ENCODE results near the gene ZNF184. TPM values are rescaled to one million over a fixed set of nuclear protein-coding genes. Genes with fewer than 3 reads are reported as not detected.

Gene ZNF184
- total RNA-seq, 1 experiment from 2014 or later: 24.2 TPM

GRCh38 chr6:27479319-27480182 is 6.6 kb upstream of the ZNF184 start:
- DNase-seq (ENCODE audit: low read depth): peak; percentile 90

GRCh38 chr6:27478706-27479318 is 5.9 kb upstream of the ZNF184 start:
- peak; percentile 88 for DNase-seq (ENCODE audit: low read depth)

- peak; percentile 24 for DNase-seq (ENCODE audit: low read depth)
Measured at GRCh38 chr6:27478141-27478705, 5.3 kb upstream of the ZNF184 start.

- DNase-seq (ENCODE audit: low read depth): no peak
Measured at GRCh38 chr6:27477318-27478013, 4.6 kb upstream of the ZNF184 start.

GRCh38 chr6:27476090-27476489 is 3.2 kb upstream of the ZNF184 start:
- DNase-seq (ENCODE audit: low read depth): no peak

GRCh38 chr6:27474672-27475071 is 1.8 kb upstream of the ZNF184 start:
- DNase-seq (ENCODE audit: low read depth): no peak

- DNase-seq (ENCODE audit: low read depth): no peak
Measured at GRCh38 chr6:27474172-27474465, 1.2 kb upstream of the ZNF184 start.

- DNase-seq (ENCODE audit: low read depth): peak; percentile 77
Measured at GRCh38 chr6:27472182-27472616, 706 bp downstream of the ZNF184 start.

GRCh38 chr6:27471365-27472115 is 1.4 kb downstream of the ZNF184 start:
- DNase-seq (ENCODE audit: low read depth): no peak

GRCh38 chr6:27470023-27470422 is 2.9 kb downstream of the ZNF184 start:
- no peak for DNase-seq (ENCODE audit: low read depth)

GRCh38 chr6:27468334-27468733 is 4.6 kb downstream of the ZNF184 start:
- no peak for DNase-seq (ENCODE audit: low read depth)

GRCh38 chr6:27452496-27452897 is 20.4 kb downstream of the ZNF184 start:
- DNase-seq (ENCODE audit: low read depth): peak; percentile 23

GRCh38 chr6:27451660-27452390 is 21.1 kb downstream of the ZNF184 start:
- no peak for DNase-seq (ENCODE audit: low read depth)

GRCh38 chr6:27448456-27448855 is 24.4 kb downstream of the ZNF184 start:
- no peak for DNase-seq (ENCODE audit: low read depth)

GRCh38 chr6:27442932-27443331 is 30.0 kb downstream of the ZNF184 start:
- no peak for DNase-seq (ENCODE audit: low read depth)

- DNase-seq (ENCODE audit: low read depth): no peak
Measured at GRCh38 chr6:27441001-27441400, 31.9 kb downstream of the ZNF184 start.

- no peak for DNase-seq (ENCODE audit: low read depth)
Measured at GRCh38 chr6:27439371-27439770, 33.5 kb downstream of the ZNF184 start.

- no peak for DNase-seq (ENCODE audit: low read depth)
Measured at GRCh38 chr6:27433714-27434113, 39.2 kb downstream of the ZNF184 start.

- no peak for DNase-seq (ENCODE audit: low read depth)
Measured at GRCh38 chr6:27428966-27429365, 43.9 kb downstream of the ZNF184 start.

- DNase-seq (ENCODE audit: low read depth): no peak
Measured at GRCh38 chr6:27428502-27428901, 44.4 kb downstream of the ZNF184 start.

- DNase-seq (ENCODE audit: low read depth): no peak
Measured at GRCh38 chr6:27426045-27426620, 46.8 kb downstream of the ZNF184 start.
